Neural cell (in vitro differentiated cells): ENCODE data around the gene STX10. TPM values are rescaled to one million over a fixed set of nuclear protein-coding genes. Genes with fewer than 3 reads are reported as not detected.

ENCODE experiments used
- H2AFZ ChIP-seq: fragments of 200-600, 300-800 bp; sonication (generic), shearing (Covaris generic); 2 replicates; pipeline ENCODE4 v1.6.0; 2014; ENCODE audit warnings: low read depth, mild to moderate bottlenecking, antibody characterized with exemption, low read length, moderate library complexity
- H3F3A ChIP-seq: fragments of 200-600 bp; shearing (Covaris generic); 2 replicates; pipeline ENCODE4 v1.6.1; 2016; ENCODE audit warnings: mild to moderate bottlenecking, moderate library complexity, mixed read lengths, antibody characterized with exemption, low read length; ENCODE audit not compliant: insufficient read depth, poor library complexity, severe bottlenecking
- H3K27ac ChIP-seq: fragments of 200-600, 300-800 bp; sonication (generic), shearing (Covaris generic); 2 replicates; pipeline ENCODE4 v1.5.1; 2014; ENCODE audit warnings: mild to moderate bottlenecking, low read length, moderate library complexity
- H3K27me3 ChIP-seq: fragments of 300-800, 200-600 bp; sonication (generic), shearing (Covaris generic); 2 replicates; pipeline ENCODE4 v1.6.0; 2014; ENCODE audit warnings: mild to moderate bottlenecking, low read depth, low read length, moderate library complexity; ENCODE audit not compliant: insufficient read depth
- H3K36me3 ChIP-seq: fragments of 300-800, 200-600 bp; sonication (generic), shearing (Covaris generic); 2 replicates; pipeline ENCODE4 v1.5.1; 2014; ENCODE audit warnings: mild to moderate bottlenecking, antibody characterized with exemption, low read length, moderate library complexity; ENCODE audit not compliant: insufficient read depth
- H3K4me2 ChIP-seq: fragments of 300-800, 200-600 bp; sonication (generic), shearing (Covaris generic); 2 replicates; pipeline ENCODE4 v1.6.0; 2014; ENCODE audit warnings: mild to moderate bottlenecking, low read length
- H3K4me3 ChIP-seq: fragments of 300-800, 200-600 bp; sonication (generic), shearing (Covaris generic); 2 replicates; pipeline ENCODE4 v1.5.1; 2014; ENCODE audit warnings: mild to moderate bottlenecking, low read length, moderate library complexity
- H3K79me2 ChIP-seq: fragments of 200-600 bp; shearing (Covaris generic); replicated peaks from 2 replicates; pipeline ENCODE4 v1.6.0; 2014; ENCODE audit warnings: mild to moderate bottlenecking, low read length, moderate library complexity; ENCODE audit not compliant: insufficient read depth
- H3K9ac ChIP-seq: fragments of 300-800, 200-600 bp; sonication (generic), shearing (Covaris generic); 2 replicates; pipeline ENCODE4 v1.6.1; 2016; ENCODE audit warnings: mild to moderate bottlenecking, low read length, mixed read lengths
- H3K9me2 ChIP-seq: fragments of 200-600 bp; shearing (Covaris generic); 2 replicates; pipeline ENCODE4 v1.6.1; 2016; ENCODE audit warnings: mild to moderate bottlenecking, low read length, mixed read lengths; ENCODE audit not compliant: insufficient read depth
- H3K9me3 ChIP-seq: fragments of 200-600, 300-800 bp; sonication (generic), shearing (Covaris generic); 2 replicates; pipeline ENCODE4 v1.6.1; 2016; ENCODE audit warnings: mild to moderate bottlenecking, mixed run types, low read length, moderate library complexity, mixed read lengths
- H4K20me1 ChIP-seq: fragments of 200-600 bp; shearing (Covaris generic); 2 replicates; pipeline ENCODE4 v1.6.1; 2016; ENCODE audit warnings: mild to moderate bottlenecking, mixed run types; ENCODE audit not compliant: insufficient read depth
- CTCF ChIP-seq: fragments of 450-650 bp; IDR thresholded peaks from 2 replicates; pipeline ENCODE4 v1.5.1; 2014; ENCODE audit warnings: antibody characterized with exemption, mild to moderate bottlenecking, moderate library complexity; ENCODE audit not compliant: poor library complexity, severe bottlenecking
- EP300 ChIP-seq: fragments of 450-650 bp; conservative IDR thresholded peaks from 2 replicates; pipeline ENCODE4 v1.6.1; 2014; ENCODE audit warnings: antibody characterized with exemption, mild to moderate bottlenecking, moderate library complexity; ENCODE audit not compliant: poor library complexity, severe bottlenecking
- EZH2 ChIP-seq: fragments of 200-600, 300-800 bp; shearing (Covaris generic), sonication (generic); IDR thresholded peaks from 2 replicates; pipeline ENCODE4 v1.6.1; 2014; ENCODE audit warnings: antibody characterized with exemption, low read length, borderline replicate concordance, mild to moderate bottlenecking; ENCODE audit not compliant: insufficient read depth, poor library complexity, severe bottlenecking
- MXI1 ChIP-seq: fragments of 450-650 bp; conservative IDR thresholded peaks from 2 replicates; pipeline ENCODE4 v1.6.1; 2014; ENCODE audit warnings: antibody characterized with exemption, mild to moderate bottlenecking; ENCODE audit not compliant: poor library complexity, severe bottlenecking
- POLR2AphosphoS5 ChIP-seq: IDR thresholded peaks from 2 replicates; pipeline ENCODE4 v1.6.1; 2012
- RAD21 ChIP-seq: fragments of 450-650 bp; conservative IDR thresholded peaks from 2 replicates; pipeline ENCODE4 v1.6.1; 2014; ENCODE audit warnings: antibody characterized with exemption, mild to moderate bottlenecking, moderate library complexity
- REST ChIP-seq: IDR thresholded peaks from 2 replicates; pipeline ENCODE4 v1.6.1; 2012; ENCODE audit warnings: borderline replicate concordance
- SMC3 ChIP-seq: fragments of 450-650 bp; conservative IDR thresholded peaks from 2 replicates; pipeline ENCODE4 v1.6.1; 2014; ENCODE audit warnings: antibody characterized with exemption, mild to moderate bottlenecking, moderate library complexity; ENCODE audit not compliant: poor library complexity
- TAF1 ChIP-seq: IDR thresholded peaks from 2 replicates; pipeline ENCODE4 v1.6.1; 2012; ENCODE audit warnings: low read depth
- polyA plus RNA-seq: library from polyadenylated mRNA; depleted of rRNA; stranded (reverse); fragments of >200 nt; gene quantifications from 2 replicates; pipeline ENCODE4 v1.2.3, GENCODE V29; 2014

Gene STX10
- polyA plus RNA-seq, 1 donor from 2014 or later: 157 TPM

GRCh38 chr19:13100841-13101589, 49.2 kb downstream of the STX10 start:
- H3K9me2 ChIP-seq: no peaks in the 10 kb centered on the region
- no peaks in the 10 kb centered on the region for H3K9me3 ChIP-seq
- H3K4me3 ChIP-seq: no peak overlapping the region
- H3F3A ChIP-seq: no peaks in the 10 kb centered on the region
- H3K4me2 ChIP-seq: no peak overlapping the region
- H3K79me2 ChIP-seq: no peaks in the 10 kb centered on the region
- no peaks in the 10 kb centered on the region for H3K36me3 ChIP-seq
- no peak overlapping the region for H2AFZ ChIP-seq
- TF ChIP-seq SMC3: no peak
- H3K27me3 ChIP-seq: peaks cover 67% of the 10 kb centered on the region
- H3K27ac ChIP-seq: no peak overlapping the region
- no peak overlapping the region for H3K9ac ChIP-seq
- H4K20me1 ChIP-seq: no peaks in the 10 kb centered on the region

GRCh38 chr19:13100031-13100588, 50.1 kb downstream of the STX10 start:
- no peak overlapping the region for H2AFZ ChIP-seq
- H3K9ac ChIP-seq: no peak overlapping the region
- H3K36me3 ChIP-seq: no peaks in the 10 kb centered on the region
- no peaks in the 10 kb centered on the region for H4K20me1 ChIP-seq
- no peak overlapping the region for H3K4me3 ChIP-seq
- H3K79me2 ChIP-seq: no peaks in the 10 kb centered on the region
- TF ChIP-seq TAF1: no peak
- no peak for TF ChIP-seq EP300
- no peak for TF ChIP-seq SMC3
- TF ChIP-seq RAD21: no peak
- no peak for TF ChIP-seq EZH2
- no peak for TF ChIP-seq MXI1
- no peak for TF ChIP-seq CTCF
- no peak for TF ChIP-seq REST
- TF ChIP-seq POLR2AphosphoS5: no peak
- H3K4me2 ChIP-seq: no peak overlapping the region
- no peaks in the 10 kb centered on the region for H3F3A ChIP-seq
- H3K9me3 ChIP-seq: no peaks in the 10 kb centered on the region
- H3K27me3 ChIP-seq: peaks cover 76% of the 10 kb centered on the region
- no peak overlapping the region for H3K27ac ChIP-seq
- no peaks in the 10 kb centered on the region for H3K9me2 ChIP-seq
